NT2/D1 (cell line): ENCODE measurements around the gene KRTAP1-5.
A peak's percentile ranks its signal among the peaks of the same experiment; 100 is the strongest.
"Not testable (repeated sequence)": the region's sequence is repeated elsewhere in the genome, so short reads cannot be mapped to it uniquely, and the experiment has no call there.

Source experiments
- DNase-seq: peaks from one replicate; pipeline ENCODE4 v3.0.0-alpha.2; 2011; ENCODE audit warnings: low read depth, low spot score
- H3K27me3 ChIP-seq: 2 replicates; pipeline ENCODE4 v1.6.0; 2011; ENCODE audit warnings: mild to moderate bottlenecking; ENCODE audit not compliant: insufficient read length, insufficient read depth
- H3K36me3 ChIP-seq: 2 replicates; pipeline ENCODE4 v1.6.1; 2011; ENCODE audit warnings: mild to moderate bottlenecking, low read length, mixed read lengths; ENCODE audit not compliant: insufficient read depth, insufficient read length
- H3K4me1 ChIP-seq: 2 replicates; pipeline ENCODE4 v1.5.1; 2011; ENCODE audit not compliant: insufficient read depth, insufficient read length
- H3K4me3 ChIP-seq: 2 replicates; pipeline ENCODE4 v1.5.1; 2011; ENCODE audit warnings: low read depth; ENCODE audit not compliant: insufficient read length
- H3K9ac ChIP-seq: 2 replicates; pipeline ENCODE4 v1.6.0; 2011; ENCODE audit warnings: low read depth; ENCODE audit not compliant: insufficient read length
- H3K9me3 ChIP-seq: 2 replicates; pipeline ENCODE4 v1.5.1; 2011; ENCODE audit warnings: mild to moderate bottlenecking, low read length; ENCODE audit not compliant: insufficient read depth
- SUZ12 ChIP-seq: IDR thresholded peaks from 2 replicates; pipeline ENCODE4 v1.6.1; 2011; ENCODE audit not compliant: insufficient read length, insufficient read depth; ENCODE audit errors: extremely low read depth
- YY1 ChIP-seq: IDR thresholded peaks from 2 replicates; pipeline ENCODE4 v1.6.1; 2011; ENCODE audit not compliant: insufficient read length, insufficient read depth
- ZNF274 ChIP-seq: IDR thresholded peaks from 2 replicates; pipeline ENCODE4 v1.6.1; 2011; ENCODE audit warnings: mild to moderate bottlenecking, low read depth, low read length

Gene KRTAP1-5

DNA sequence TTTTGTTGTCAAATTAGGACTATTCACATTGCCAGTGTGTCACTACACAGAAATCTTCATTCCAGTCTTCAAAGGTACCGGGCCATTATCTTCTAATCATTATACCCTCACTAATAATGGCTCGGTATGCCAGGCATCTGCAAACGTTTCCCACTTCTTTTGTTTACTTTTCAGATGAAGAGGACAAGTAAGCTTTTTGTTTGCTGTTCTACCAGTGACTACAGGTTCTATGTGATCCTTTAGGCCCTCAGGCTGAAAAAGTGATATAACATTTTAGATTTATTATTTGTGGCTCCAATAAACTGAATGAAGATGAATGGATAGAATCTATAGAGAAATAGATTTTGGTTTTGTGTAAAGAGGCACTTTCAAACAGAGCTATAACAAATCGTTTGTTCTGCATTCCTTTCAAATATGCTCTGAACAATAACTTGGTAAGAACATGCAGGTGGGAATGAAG, 17.7 kb downstream of the KRTAP1-5 start:
- H3K9ac ChIP-seq, result no peak overlapping the region
- TF ChIP-seq SUZ12 (no peak), YY1 (no peak), ZNF274 (no peak)
- H3K4me3 ChIP-seq, result no peak overlapping the region
- H3K36me3 ChIP-seq, result no peaks in the 10 kb centered on the region
- peaks cover 4% of the 10 kb centered on the region for H3K4me1 ChIP-seq
- no peaks in the 10 kb centered on the region for H3K27me3 ChIP-seq
- DNase-seq, result peak; percentile 18
- no peaks in the 10 kb centered on the region for H3K9me3 ChIP-seq

DNA sequence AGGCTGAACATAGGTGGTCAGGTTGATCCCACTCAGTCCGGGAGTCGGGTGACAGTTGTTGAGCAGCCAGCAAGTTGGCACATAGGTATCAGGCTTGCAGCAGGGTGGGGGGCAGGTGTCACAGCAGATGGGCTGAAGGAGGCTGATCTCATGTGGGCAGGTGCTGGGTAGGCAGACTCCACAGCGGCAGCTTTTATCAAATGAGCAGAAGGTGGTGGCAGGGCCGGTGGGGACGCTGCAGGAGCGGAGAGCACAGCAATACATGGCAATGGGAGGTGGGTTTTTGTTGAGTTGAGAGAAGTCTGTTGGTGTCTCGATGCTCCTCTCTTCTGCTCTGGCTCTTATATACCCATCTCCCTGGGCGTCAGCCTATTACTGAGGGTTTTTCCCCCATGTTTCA, 18.2 kb downstream of the KRTAP1-5 start, which contains the start of gene KRTAP3-1:
Gene KRTAP3-1, minus strand, starts transcription at position 318 of the 400 bp plus-strand sequence. Its CDS starts 54 bp downstream, at position 264.
- no peaks in the 10 kb centered on the region for H3K9me3 ChIP-seq
- peaks cover 4% of the 10 kb centered on the region for H3K4me1 ChIP-seq
- no peaks in the 10 kb centered on the region for H3K27me3 ChIP-seq
- DNase-seq, result no peak
- H3K4me3 ChIP-seq, result no peak within 1 kb of the TSS
- no peak for TF ChIP-seq ZNF274
- no peak for TF ChIP-seq SUZ12
- TF ChIP-seq YY1, result no peak
- no peak within 1 kb of the TSS for H3K9ac ChIP-seq
- H3K36me3 ChIP-seq, result no peaks in the 10 kb centered on the region

DNA sequence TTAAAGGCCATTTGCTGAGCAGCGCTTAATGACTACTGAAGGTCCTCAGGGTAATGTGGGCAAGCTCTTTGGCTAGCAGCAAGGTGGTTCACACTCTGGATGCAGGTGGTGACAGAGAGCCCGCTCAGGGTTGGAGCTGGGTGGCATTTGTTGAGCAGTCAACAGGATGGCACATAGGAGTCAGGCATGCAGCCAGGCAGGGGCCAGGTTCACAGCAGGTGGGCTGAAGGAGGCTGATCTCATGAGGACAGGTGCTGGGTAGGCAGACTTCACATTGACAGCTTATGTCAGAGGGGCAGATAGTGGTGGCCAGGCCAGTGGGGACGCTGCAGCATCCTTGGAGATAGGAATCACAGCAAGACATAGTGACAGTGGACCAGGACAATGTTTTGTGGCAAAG, 22.6 kb downstream of the KRTAP1-5 start:
- Histone ChIP-seq H3K4me3 (no peak overlapping the region), H3K36me3 (no peaks in the 10 kb centered on the region), H3K4me1 (peaks cover 4% of the 10 kb centered on the region), H3K9ac (no peak overlapping the region), H3K27me3 (no peaks in the 10 kb centered on the region), H3K9me3 (no peaks in the 10 kb centered on the region)
- TF ChIP-seq YY1, result no peak
- TF ChIP-seq SUZ12, result no peak
- no peak for TF ChIP-seq ZNF274
- DNase-seq, result no peak

DNA sequence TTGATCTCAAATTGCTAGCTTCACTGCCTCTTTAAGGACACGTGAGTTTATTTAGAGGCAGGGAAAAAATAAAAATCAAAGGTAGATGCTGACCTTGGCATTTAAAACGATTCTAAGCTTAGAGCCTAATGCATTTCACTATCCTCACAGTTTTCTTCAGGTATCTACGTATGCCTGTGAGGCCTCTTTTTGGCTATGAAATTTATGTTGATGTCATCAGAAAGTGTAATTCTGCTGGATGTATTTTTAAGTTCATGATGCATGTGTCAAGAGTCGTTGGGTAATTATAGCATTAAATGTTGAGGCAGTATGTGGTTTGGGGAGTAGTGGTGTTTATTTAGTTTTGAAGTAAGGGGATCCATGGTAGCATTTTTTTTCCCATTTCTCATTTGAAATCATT, 23.1 kb downstream of the KRTAP1-5 start:
- TF ChIP-seq SUZ12, result no peak
- TF ChIP-seq YY1, result no peak
- no peak for TF ChIP-seq ZNF274
- Histone ChIP-seq H3K4me3 (no peak overlapping the region), H3K4me1 (peaks cover 4% of the 10 kb centered on the region), H3K27me3 (no peaks in the 10 kb centered on the region), H3K9me3 (no peaks in the 10 kb centered on the region), H3K9ac (no peak overlapping the region), H3K36me3 (no peaks in the 10 kb centered on the region)
- DNase-seq, result no peak

DNA sequence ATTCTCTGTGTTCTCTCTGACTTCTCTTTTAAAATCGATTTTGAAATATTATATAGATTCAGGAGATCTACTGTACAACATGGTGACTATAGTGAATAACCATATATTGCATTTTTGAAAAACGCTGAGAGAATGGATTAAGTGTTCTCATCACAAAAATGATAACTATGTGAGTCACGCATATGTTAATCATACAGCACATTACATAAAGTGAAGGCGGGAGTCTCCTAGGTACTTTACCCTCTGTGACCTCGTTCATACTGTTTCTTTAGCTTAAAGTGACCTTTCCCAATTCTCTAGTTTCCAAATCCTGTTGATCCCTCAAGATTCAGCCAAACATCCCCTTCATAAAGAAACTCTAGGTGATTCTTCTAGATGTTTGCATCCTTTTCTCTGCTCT, 24.2 kb downstream of the KRTAP1-5 start:
- H3K4me1 ChIP-seq, result no peaks in the 10 kb centered on the region
- no peaks in the 10 kb centered on the region for H3K27me3 ChIP-seq
- no peak overlapping the region for H3K4me3 ChIP-seq
- TF ChIP-seq YY1 (no peak), ZNF274 (no peak), SUZ12 (no peak)
- no peaks in the 10 kb centered on the region for H3K36me3 ChIP-seq
- no peaks in the 10 kb centered on the region for H3K9me3 ChIP-seq
- DNase-seq, result no peak
- H3K9ac ChIP-seq, result no peak overlapping the region

DNA sequence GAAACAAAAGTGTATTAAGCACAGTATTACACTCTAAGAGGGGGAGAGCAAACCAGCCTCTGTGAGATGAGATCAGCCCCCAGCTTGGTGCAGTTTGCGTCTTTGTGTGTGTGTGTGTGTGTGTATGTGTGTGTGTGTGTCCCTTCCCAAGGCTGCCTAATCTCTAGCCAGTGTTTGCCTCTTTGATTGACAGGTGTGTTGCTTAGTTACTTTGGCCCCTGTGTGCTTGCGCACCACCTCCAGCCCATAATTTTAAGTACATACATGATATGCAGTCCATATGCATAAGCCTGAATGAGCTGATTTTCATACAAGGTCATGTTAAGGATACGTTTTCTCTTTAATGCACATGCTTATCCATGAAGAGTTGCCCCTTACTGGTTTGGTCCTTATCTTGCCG, 25.2 kb downstream of the KRTAP1-5 start:
- Histone ChIP-seq H3K4me3 (no peak overlapping the region), H3K9me3 (no peaks in the 10 kb centered on the region), H3K36me3 (no peaks in the 10 kb centered on the region), H3K4me1 (no peaks in the 10 kb centered on the region), H3K27me3 (no peaks in the 10 kb centered on the region), H3K9ac (no peak overlapping the region)
- DNase-seq, result no peak
- TF ChIP-seq ZNF274, result no peak
- no peak for TF ChIP-seq YY1
- TF ChIP-seq SUZ12, result no peak

DNA sequence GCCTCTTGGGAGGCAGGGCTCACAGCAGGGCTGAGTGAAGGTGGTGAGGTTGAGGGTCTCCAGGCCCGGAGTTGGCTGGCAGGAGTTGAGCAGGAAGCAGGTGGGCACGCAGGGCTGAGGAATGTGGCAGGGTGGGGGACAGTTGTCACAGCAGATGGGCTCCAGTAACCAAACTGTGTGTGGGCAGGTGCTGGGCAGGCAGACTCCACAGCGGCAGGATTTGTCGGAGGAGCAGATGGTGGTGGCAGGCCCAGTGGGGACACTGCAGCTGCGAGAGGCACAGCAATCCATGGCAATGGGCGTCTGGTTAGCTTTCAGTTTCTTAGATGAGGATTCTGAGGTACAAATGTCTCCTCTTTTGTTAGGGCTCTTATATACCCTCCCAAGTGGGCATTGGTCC, 27.4 kb downstream of the KRTAP1-5 start, which contains the start of gene KRTAP3-2:
Gene KRTAP3-2, minus strand, starts transcription at position 344 of the 400 bp plus-strand sequence. Its CDS starts 53 bp downstream, at position 291.
- not testable (repeated sequence) for H3K36me3 ChIP-seq, DNase-seq, H3K9me3 ChIP-seq, H3K9ac ChIP-seq, H3K4me1 ChIP-seq, H3K27me3 ChIP-seq, H3K4me3 ChIP-seq

DNA sequence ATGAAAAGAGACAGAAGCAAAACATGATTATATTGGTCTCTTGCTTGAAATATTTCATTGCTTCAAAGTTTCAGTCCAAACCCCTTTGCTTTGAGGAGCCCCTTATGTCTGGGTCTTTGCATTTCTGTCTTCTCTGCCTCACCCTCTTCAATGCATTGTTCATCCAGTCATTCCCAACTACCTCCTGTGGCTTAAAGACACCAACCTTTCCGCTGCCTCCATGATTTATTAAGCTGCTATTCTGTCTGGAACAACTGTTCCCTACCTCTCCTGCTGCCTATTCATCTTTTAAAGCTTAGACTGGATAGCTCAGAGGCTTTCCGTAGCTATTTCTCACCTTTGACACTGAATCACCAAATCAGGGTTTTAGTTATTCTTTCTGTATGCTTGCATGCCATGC, 29.6 kb downstream of the KRTAP1-5 start:
- H3K4me1 ChIP-seq, result peaks cover 2% of the 10 kb centered on the region
- no peak overlapping the region for H3K4me3 ChIP-seq
- H3K9ac ChIP-seq, result no peak overlapping the region
- H3K36me3 ChIP-seq, result no peaks in the 10 kb centered on the region
- no peaks in the 10 kb centered on the region for H3K9me3 ChIP-seq
- TF ChIP-seq SUZ12 (no peak), ZNF274 (no peak), YY1 (no peak)
- no peaks in the 10 kb centered on the region for H3K27me3 ChIP-seq
- no peak for DNase-seq
